Astrocyte of the spinal cord (primary cell): ENCODE measurements around the gene GMFB.

Experiments
- DNase-seq: peaks from one replicate; pipeline ENCODE4 v3.0.0; 2011; ENCODE audit warnings: low read depth, low spot score
- H3K4me3 ChIP-seq: 2 replicates; pipeline ENCODE4 v1.5.1; 2011; ENCODE audit warnings: low read depth, mild to moderate bottlenecking, low read length, moderate library complexity
- CTCF ChIP-seq: IDR thresholded peaks from 2 replicates; pipeline ENCODE4 v1.5.1; 2012; ENCODE audit warnings: low read depth, mild to moderate bottlenecking, low read length, inconsistent platforms
- in situ Hi-C: cut with HindIII; loops from 2 replicates; pipeline ENCODE4 v1.10.0; 2017; ENCODE audit warnings: low sequenced_read_pairs

The GMFB gene

GRCh38 chr14:54425537-54426274 lies 63.1 kb downstream of the GMFB start:
- in situ Hi-C loops: no loop called here

GRCh38 chr14:54425068-54425467 lies 63.7 kb downstream of the GMFB start:
- DNase-seq: no peak
- in situ Hi-C loops: no loop called here
- no peak overlapping the region for H3K4me3 ChIP-seq
- TF ChIP-seq CTCF: no peak

More at GRCh38 chr14:54425537-54426274, 63.1 kb downstream of the GMFB start:
- H3K4me3 ChIP-seq: no peak overlapping the region
- no peak for TF ChIP-seq CTCF
- no peak for DNase-seq
